ENCODE measurements around the gene HYAL4.

The HYAL4 gene

DNA sequence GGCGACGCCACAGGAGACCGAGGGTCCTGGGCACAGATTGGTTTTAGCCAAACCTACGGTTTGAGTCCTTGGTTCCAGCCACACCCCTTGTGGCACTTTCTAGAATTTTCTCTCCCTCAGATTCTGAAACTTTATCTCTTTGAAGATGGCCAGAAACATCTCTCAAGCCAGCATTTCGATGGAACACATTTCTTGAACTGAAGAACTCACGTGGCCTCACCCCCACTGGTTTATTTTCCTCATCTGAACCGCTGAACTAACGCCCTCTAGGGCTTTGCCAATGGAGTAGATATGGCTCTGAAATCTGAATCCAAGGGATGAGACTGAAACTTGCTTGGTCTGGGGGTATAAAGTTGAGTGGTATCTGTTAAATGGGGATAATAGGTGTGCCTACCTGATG, 73.3 kb downstream of the HYAL4 start:
- no peak for DNase-seq

DNA sequence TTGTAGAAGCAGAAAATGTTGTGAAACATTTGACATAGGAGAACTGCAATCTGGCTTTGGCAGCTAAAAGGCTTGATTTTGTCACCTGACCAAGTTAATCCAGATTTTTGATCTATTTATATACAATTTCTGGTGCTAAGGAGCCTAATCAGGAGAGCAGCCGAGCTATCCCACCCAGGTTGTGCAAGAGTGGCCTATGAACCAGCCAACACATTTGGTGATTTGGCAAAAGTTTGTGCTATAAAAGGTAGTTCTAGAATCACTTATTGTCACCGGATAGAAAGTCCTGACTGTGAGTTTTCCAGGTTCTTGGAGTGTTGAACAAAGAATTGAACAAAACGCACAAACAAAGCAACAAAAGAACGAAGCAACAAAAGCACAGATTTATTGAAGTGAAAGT, 78.6 kb downstream of the HYAL4 start:
- no peak for DNase-seq

GRCh38 chr7:123924941-123925340, 80.0 kb downstream of the HYAL4 start, which contains the start of gene SPAM1:
Gene SPAM1, plus strand, starts transcription at chr7:123925241. Its CDS starts 28,330 bp downstream, at chr7:123953571.
- no peak for DNase-seq
